Left lung (tissue), 10 donors: ENCODE measurements around the gene CDH13. TPM values are rescaled to one million over a fixed set of nuclear protein-coding genes. Genes with fewer than 3 reads are reported as not detected.

ENCODE experiments used
- ATAC-seq: fragments of 200-7000 bp; cut with Tn5 transposase; one replicate; pipeline ENCODE4 v1.9.1; 2020; ENCODE audit warnings: moderate library complexity
- DNase-seq, 4 donors: peaks; one replicate each; pipeline ENCODE4 v3.0.0-alpha.2; 2013 to 2020
- H3K27ac ChIP-seq, 2 donors: fragments of 200-600 bp; sonication (generic) in 1 of 2; one replicate each; pipeline versions ENCODE4 v1.5.0 to v1.8.0; 2020 to 2021
- H3K27me3 ChIP-seq, 2 donors: fragments of 200-600 bp; sonication (generic) in 1 of 2; one replicate each; pipeline versions ENCODE4 v1.5.0 to v1.8.0; 2020 to 2021
- H3K36me3 ChIP-seq, 2 donors: fragments of 200-600 bp; sonication (generic) in 1 of 2; one replicate each; pipeline versions ENCODE4 v1.5.0 to v1.8.0; 2020 to 2021
- H3K4me1 ChIP-seq, 2 donors: fragments of 200-600 bp; one replicate each; pipeline ENCODE4 v1.8.0; 2021
- H3K4me3 ChIP-seq, 2 donors: fragments of 200-600 bp; sonication (generic) in 1 of 2; one replicate each; pipeline versions ENCODE4 v1.5.0 to v1.8.0; 2020 to 2021; ENCODE audit warnings: mild to moderate bottlenecking in 1 of 2
- H3K9me3 ChIP-seq, 2 donors: fragments of 200-600 bp; sonication (generic) in 1 of 2; one replicate each; pipeline versions ENCODE4 v1.5.0 to v1.8.0; 2020 to 2021
- intact Hi-C, 2 donors: fragments of 100-400 bp; cut with DNase I; formaldehyde crosslinking; loops; one replicate each; pipeline versions ENCODE4 v1.11.2 to v1.14.2; 2022
- polyA plus RNA-seq, 6 donors: library from polyadenylated mRNA; unstranded; fragments of 120-200 nt; gene quantifications; one replicate each; pipeline ENCODE4 v1.2.1, GENCODE V29; 2013; ENCODE audit not compliant: insufficient read length in 6 of 6
- total RNA-seq, 2 donors: library from RNA; stranded (reverse); fragmentation: NEBNext Ultra II Directional; extraction: Animal tissue kit (Norgen Biotek cat#: 25700); gene quantifications; one replicate each; pipeline ENCODE4 v1.2.1, GENCODE V29; 2021
- TF ChIP-seq, protein P1 (sequence below), 2 donors: fragments of 200-600 bp; sonication (generic) in 1 of 2; IDR thresholded peaks; one replicate each; pipeline versions ENCODE4 v1.5.0 to v1.8.0; 2021; ENCODE audit warnings: antibody characterized with exemption in 2 of 2
- donor health status: DM: no; HTN: yes; CAD: no.
- donor health status: DM: no; HTN: no; CAD: no.

Gene CDH13
- total and polyA plus RNA-seq, 8 donors = 2.7 to 20.3 (median 3.2) TPM

DNA sequence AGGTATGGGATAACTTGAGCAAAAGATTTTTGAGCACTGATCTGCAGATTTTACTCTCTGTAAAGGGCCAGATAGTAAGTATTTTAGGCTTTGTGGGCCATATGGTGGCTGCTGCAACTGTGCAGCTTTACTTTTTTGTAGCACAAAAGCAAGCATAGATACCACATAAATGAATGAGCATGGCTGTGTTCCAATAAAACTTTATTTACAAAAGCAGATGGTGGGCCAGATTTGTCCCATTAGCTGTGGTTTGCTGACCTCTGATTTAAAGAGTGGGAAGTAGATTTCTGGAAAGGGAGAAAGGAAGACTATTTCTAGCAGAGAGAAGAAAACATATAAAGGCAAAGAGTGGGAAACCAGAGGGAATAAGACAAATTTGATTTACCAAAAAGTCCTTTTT lies 882.5 kb downstream of the CDH13 start:
- ATAC-seq = no peak
- H3K36me3 ChIP-seq = no peaks in the 10 kb centered on the region
- intact Hi-C loops = no loop called here
- H3K9me3 ChIP-seq = no peaks in the 10 kb centered on the region
- H3K27ac ChIP-seq = no peak overlapping the region
- H3K4me3 ChIP-seq = no peak overlapping the region
- TF ChIP-seq, protein P1, sequence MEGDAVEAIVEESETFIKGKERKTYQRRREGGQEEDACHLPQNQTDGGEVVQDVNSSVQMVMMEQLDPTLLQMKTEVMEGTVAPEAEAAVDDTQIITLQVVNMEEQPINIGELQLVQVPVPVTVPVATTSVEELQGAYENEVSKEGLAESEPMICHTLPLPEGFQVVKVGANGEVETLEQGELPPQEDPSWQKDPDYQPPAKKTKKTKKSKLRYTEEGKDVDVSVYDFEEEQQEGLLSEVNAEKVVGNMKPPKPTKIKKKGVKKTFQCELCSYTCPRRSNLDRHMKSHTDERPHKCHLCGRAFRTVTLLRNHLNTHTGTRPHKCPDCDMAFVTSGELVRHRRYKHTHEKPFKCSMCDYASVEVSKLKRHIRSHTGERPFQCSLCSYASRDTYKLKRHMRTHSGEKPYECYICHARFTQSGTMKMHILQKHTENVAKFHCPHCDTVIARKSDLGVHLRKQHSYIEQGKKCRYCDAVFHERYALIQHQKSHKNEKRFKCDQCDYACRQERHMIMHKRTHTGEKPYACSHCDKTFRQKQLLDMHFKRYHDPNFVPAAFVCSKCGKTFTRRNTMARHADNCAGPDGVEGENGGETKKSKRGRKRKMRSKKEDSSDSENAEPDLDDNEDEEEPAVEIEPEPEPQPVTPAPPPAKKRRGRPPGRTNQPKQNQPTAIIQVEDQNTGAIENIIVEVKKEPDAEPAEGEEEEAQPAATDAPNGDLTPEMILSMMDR (IDR thresholded peaks at IDR 0.05) = no peak
- no peak for DNase-seq
- H3K27me3 ChIP-seq = no peaks in the 10 kb centered on the region
- H3K4me1 ChIP-seq = no peaks in the 10 kb centered on the region

DNA sequence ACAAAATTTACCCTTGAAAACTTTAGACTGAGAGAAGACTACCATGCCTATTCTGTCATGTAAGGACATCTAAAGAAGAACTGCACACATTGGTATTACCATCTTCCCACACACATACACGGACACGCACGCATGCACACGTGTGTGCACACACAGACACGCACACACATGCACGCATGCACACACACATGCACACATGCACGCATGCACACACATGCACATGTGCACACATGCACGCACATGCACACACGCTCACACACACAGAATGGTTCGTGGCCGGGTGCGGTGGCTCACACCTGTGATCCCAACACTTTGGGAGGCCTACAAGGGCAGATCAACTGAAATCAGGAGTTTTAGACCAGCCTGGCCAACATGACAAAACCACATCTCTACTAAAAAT lies 884.1 kb downstream of the CDH13 start:
- DNase-seq (no peak), ATAC-seq (no peak)
- Histone ChIP-seq H3K27ac (no peak overlapping the region), H3K4me3 (no peak overlapping the region), H3K36me3 (no peaks in the 10 kb centered on the region), H3K4me1 (no peaks in the 10 kb centered on the region), H3K27me3 (no peaks in the 10 kb centered on the region), H3K9me3 (no peaks in the 10 kb centered on the region)
- TF ChIP-seq, protein P1 (IDR thresholded peaks at IDR 0.05) = no peak
- intact Hi-C loops = no loop called here

DNA sequence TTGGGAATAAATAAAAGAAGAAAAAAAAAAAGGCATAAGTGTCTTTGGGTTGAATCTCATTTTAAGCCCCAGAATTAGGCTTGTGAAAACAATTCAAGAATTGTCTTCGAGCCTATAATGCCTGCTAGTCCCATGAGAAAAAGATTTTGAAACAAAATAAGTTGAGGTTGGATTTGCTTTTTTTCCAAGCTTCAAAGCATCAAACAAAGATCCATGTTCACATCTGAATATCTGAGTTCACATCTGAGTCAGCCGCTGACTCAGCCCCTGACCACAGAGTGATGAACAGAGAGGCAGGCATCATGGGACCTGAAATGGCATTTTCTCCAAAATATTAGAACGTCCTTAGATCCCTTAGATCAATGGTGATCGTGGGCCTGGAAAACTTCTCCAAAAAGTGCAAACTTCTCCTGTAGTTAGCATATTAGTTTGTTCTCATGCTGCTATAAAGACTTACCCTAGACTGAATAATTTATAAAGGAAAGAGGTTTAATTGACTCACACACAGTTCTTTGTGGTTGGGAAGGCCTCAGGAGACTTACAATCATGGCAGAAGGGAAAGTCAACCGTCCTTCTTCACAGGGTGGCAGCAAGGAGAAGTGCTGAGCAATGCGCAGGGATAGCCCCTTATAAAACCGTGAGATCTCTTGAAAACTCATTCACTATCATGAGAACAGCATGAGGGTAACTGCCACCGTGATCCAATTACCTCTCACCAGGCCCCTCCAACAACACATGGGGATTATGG lies 886.4 kb downstream of the CDH13 start:
- Histone ChIP-seq H3K9me3 (peaks cover 0 to 9% of the 10 kb centered on the region in 2 donors), H3K4me1 (no peaks in the 10 kb centered on the region)
- TF ChIP-seq, protein P1 (IDR thresholded peaks at IDR 0.05) = no peak

DNA sequence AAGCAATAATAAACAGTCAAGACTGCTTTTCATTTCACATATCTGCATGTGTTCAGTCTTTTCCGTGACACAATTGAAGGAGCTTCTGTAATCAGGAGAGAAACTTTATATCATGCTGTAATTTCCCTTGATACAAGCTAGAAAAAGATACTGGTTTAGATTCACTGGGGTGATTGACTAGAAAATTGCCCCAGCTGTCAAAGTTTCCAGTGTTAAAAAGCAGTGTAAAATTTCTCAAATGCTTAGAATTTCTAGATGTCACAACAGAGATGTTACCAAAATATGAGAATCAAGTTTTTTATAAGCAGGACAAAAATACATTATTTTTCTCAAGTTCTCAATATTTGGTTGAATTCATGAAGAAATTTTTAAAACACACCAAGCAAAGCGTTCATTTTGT lies 888.6 kb downstream of the CDH13 start:
- ATAC-seq (no peak), DNase-seq (no peak)
- peaks cover 0 to 12% of the 10 kb centered on the region in 2 donors for H3K9me3 ChIP-seq
- no peaks in the 10 kb centered on the region for H3K27me3 ChIP-seq
- H3K36me3 ChIP-seq = no peaks in the 10 kb centered on the region
- TF ChIP-seq, protein P1 (IDR thresholded peaks at IDR 0.05) = no peak
- intact Hi-C loops = no loop called here
- H3K27ac ChIP-seq = no peak overlapping the region
- no peaks in the 10 kb centered on the region for H3K4me1 ChIP-seq
- no peak overlapping the region for H3K4me3 ChIP-seq

More for the DNA sequence above, 886.4 kb downstream of the CDH13 start:
- ATAC-seq = no peak
- intact Hi-C loops = no loop called here
- Histone ChIP-seq H3K4me3 (no peak overlapping the region), H3K36me3 (no peaks in the 10 kb centered on the region), H3K27ac (no peak overlapping the region), H3K27me3 (no peaks in the 10 kb centered on the region)
- DNase-seq = no peak

DNA sequence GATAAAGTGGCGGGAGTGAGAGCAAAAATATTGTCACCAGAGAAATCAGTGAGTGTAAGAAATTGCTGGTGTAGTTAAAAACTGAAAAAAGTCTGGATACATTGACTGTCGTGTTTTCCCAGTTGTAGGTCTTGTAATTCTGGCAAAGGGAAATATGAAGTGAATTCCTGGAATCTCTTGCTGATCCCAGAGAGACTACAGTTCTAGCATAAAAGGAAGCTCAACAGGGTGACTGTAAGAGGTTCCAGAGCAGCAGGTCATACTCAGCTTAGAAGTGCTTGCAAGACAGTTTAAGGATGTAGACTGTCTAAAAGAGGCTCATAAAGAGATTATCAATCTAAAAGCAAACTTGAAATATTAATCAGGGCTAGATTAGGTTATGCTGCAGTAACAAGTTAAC lies 890.2 kb downstream of the CDH13 start:
- Histone ChIP-seq H3K36me3 (no peaks in the 10 kb centered on the region), H3K9me3 (peaks cover 0 to 12% of the 10 kb centered on the region in 2 donors), H3K27me3 (no peaks in the 10 kb centered on the region), H3K4me1 (no peaks in the 10 kb centered on the region), H3K27ac (no peak overlapping the region), H3K4me3 (no peak overlapping the region)
- intact Hi-C loops = no loop called here
- no peak for ATAC-seq
- TF ChIP-seq, protein P1 (IDR thresholded peaks at IDR 0.05) = no peak
- DNase-seq = no peak
